ENCODE results near the gene EHF.

EHF gene

DNA sequence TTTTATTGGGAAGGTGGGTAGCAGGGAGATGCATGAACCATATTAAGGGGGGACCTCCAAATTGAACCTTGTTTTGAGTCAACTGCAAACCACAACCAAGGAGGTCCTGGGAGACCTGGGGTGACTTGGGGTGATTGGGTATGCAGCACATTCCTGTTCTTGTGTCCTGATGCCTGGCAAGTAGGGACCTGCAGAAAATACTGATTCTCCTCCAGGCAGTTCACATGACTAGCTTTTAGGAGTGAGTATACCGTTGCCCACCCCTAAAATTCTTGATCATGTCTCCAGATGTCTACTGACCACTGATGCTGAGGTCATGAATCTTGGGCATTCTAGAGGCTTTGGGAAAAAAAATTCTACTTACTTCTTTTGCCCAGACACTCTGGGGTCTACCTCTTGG lies 6.3 kb downstream of the EHF start:
- DNase-seq = no peak

DNA sequence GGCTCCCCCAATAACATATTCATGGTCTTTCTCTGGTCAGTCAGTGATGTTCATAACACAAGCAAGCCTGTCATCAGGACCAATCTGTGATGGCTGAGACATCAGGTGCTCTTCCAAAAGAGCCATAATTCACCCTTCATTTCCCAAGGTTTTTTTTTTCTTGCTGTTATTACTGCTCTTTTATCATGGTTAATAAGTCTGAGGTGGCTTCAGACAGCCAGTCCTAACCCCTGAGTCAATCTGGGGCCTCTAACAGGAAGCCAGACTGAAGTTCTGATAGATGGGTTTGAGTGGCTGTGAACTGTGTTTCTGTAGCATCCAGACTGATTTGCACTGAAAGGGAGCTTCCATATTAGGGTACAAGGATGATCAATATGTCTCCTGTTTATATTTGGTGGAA lies 8.8 kb downstream of the EHF start:
- DNase-seq = no peak

DNA sequence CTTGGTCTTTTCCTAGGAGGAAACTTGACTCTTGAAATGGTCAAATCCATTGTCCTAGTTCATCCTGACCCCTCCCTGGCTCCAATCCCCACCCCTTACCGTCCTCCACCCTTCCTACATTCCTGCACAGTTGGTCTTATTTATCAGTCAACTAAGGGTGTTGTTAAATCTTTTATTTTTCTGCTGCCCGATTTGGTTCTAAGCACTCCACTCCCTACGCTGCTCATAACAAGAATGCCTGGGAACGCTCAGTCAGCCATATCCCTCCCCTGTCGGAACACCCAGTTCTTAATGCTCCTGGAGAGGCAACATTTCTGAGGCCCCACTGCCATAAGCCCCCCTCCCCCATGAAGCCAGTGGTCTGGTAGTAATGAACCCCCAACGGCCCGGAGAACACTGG lies 9.7 kb downstream of the EHF start:
- no peak for DNase-seq

DNA sequence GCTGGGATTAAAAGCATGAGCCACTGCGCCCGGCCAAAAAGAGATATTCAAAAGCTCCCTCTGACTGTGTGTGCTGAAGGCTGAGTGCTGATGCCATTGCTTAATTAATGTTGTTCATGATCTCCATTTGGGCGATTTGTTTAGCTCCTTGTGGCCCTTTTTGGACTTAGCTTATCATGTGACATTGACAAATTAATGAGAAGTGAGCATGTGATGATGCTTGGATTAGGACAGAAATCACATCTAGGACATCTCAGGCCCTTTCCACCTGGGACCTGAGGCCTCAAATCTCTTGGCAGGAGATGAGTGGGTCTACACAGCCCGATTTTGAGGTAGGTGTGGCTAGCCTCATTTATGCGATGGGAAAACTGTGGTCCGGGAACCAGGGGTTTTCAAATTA lies 10.4 kb downstream of the EHF start:
- no peak for DNase-seq

DNA sequence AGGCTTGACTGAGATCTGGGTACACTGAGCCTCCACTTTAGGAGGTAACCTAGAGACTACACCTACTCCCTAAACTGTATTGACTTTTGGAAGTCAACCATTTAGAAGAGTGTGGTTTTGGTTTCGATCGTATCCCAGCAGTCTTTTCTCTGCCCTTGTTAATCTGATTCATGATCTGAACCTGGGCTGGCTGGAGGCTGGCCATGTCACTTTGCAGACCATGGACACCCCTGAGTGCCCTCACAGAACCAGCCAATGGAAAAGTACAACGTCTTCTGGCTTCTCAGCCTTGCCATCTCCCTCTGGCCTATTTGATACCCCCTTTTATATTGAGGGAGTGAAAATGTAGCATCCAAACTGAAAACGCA lies 10.8 kb downstream of the EHF start:
- DNase-seq = no peak

DNA sequence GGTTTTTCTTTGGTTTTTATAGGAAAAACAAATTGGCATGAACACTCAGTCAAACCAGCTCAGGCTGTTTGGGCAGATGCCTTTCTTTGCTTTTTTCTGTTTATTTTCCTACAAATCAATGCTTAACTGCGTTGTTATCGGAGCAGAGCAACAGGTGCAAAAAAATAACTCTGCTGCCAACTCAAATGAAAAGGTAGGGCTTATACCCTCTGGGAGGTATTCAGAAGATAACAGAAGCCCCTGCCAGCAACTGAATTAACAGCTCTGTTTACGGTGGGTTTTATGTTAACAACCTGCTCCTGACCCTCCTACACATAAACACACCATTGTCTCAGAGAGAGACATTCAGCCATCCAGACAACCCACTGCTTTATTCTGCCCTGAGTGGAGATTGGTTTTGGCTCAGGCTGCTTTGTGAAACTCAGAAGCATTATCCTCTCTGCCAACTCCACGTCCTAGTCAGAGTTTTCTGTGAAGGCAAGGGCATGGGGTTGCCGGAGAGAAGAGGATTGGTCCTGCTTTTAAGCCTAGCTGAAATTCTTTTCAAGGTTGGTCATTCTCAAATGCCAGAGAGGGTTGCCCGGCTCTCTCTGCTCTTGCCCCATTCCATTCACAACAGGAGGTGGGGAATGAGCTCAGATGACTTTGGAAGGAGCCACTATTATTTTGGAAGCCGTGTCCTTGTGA lies 11.4 kb downstream of the EHF start:
- DNase-seq = no peak

DNA sequence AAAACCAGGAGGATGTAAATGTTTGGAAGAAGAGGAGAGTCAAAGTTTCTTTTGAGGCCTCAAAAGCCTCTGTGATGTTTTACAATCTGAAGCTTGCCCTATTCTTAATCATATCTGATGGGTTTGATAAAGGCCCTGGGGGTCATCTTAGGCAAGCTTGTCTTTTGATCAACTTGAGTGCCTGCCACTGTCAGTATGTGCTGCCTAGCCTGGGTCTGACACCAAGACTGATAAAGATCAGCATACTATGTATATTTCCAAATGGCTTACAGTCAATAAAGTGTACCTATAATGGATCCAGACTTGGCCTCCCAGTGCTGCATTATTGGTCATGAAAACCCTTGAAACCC lies 12.7 kb downstream of the EHF start:
- DNase-seq = no peak

DNA sequence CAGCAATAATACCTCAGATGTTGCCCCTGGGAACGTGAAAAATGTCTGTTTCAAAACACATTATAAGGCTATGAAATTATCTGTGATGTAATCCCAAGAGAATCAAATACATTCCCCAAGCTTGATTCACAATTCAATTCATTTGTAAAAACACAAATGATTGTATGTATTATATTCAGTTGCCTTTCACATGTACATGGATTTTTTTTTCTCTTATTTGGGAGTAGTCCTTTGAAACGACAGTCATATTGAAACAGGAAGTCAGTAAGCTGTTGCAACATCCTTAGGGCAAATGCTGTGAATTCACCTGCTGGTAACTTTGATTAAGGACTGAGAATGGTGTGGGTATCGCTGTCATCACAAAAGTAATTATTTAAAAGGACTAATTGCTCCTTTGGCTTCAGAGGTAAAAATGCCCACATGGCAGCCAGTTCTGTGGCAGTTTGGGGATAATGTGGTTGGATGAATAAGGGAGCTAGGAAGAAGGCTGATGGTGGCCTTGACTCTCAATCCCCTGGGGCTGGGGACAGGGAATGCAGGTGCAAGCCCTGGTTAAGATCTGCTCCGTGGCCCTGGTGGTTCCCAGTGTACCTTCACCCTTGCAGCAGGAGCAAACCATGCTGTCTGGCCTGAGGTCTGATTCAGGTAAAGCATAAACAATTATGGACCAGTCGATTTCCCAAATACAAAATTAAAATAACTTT lies 13.2 kb downstream of the EHF start:
- DNase-seq = no peak

DNA sequence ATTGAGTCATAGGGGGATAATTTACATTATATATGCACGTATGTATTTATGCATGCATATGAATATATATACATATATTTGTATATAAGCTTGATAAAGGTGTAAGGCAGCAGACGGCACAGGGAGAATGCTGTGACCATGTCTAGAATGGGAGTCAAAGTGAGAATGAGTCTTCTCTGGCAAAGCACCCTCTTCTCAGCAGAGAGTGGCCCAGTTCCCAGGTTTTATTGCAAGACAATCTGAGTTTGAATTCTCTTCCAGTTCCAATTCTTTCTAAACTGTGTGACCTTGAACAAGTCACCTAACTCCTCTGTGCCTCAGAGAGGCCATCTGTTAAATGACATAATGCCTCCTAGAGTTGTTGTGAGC lies 13.8 kb downstream of the EHF start:
- no peak for DNase-seq

DNA sequence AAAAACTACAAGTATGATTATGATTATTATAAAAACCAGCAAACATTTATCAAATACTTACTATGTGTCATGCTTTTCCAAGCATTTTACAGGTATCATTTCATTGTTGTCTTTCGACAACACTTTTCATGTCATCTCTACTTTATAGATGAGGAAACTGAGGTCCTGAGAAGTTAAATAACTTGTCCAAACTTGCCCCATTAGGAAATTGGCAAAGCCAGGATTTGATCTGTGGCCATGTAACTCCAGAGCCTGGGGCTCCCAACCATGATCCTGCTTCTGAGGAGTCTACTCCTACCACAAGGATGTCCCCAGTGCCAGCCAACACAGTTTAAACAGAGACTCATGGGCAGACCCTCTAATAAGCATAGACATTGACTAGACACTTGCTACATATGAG lies 15.2 kb downstream of the EHF start:
- DNase-seq = no peak

DNA sequence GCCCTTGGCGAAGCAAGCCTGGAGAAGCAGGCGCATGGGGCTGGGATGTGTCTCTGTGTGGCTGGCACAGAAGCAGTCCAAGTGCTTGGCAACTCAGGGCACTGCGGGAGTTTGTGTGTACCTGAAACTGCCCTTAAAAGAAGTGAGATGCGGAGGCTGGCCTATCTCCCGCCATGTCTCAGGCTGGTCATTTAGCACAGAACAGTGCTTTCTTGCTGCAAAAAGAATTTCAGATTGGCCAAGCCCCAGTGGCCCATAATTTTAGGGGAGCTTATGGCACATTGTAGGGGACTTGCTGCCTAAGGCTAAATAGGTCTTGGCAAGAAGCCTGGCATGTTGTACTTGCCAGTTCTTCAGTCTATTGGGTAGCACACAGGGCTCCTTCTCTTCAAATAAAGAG lies 16.4 kb downstream of the EHF start:
- DNase-seq = no peak

DNA sequence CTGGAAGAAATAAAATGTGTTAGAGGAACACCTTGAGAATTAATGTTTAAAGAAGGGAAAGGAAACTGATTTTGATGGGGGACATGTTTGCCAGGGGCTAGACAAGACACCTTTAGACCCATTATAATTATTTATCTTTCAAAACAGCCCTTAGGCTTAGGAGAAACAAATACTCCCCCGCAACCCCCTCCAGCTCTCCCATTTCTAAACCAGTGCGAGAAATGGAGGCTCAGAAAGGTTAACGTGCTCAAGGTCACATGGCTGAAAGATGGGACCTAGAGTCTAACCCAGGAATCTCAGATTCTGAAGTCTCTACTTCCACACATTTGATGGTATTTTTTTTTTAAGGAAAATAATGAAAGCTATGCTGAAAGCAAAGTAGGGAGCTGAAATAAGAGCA lies 18.0 kb downstream of the EHF start:
- DNase-seq = no peak

DNA sequence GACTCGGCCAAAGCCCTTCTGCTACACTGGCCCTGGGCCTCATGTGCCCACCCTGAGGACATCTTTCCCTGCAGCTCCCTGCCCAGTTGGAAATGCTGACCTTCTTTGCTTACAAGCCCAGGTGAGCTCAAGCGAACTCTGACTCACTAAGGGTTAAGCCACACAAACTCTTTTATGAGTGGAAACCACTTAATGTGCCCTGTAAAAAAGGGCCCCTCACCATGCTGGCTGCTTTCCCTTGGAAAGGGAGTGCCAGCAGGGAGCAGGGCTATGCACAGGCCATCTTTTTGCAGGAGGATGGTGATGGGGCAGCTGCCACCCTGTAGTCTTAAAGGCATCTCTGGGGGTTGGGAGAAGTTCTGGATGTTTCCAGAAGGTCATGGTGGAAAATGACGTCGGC lies 18.7 kb downstream of the EHF start:
- DNase-seq = no peak

DNA sequence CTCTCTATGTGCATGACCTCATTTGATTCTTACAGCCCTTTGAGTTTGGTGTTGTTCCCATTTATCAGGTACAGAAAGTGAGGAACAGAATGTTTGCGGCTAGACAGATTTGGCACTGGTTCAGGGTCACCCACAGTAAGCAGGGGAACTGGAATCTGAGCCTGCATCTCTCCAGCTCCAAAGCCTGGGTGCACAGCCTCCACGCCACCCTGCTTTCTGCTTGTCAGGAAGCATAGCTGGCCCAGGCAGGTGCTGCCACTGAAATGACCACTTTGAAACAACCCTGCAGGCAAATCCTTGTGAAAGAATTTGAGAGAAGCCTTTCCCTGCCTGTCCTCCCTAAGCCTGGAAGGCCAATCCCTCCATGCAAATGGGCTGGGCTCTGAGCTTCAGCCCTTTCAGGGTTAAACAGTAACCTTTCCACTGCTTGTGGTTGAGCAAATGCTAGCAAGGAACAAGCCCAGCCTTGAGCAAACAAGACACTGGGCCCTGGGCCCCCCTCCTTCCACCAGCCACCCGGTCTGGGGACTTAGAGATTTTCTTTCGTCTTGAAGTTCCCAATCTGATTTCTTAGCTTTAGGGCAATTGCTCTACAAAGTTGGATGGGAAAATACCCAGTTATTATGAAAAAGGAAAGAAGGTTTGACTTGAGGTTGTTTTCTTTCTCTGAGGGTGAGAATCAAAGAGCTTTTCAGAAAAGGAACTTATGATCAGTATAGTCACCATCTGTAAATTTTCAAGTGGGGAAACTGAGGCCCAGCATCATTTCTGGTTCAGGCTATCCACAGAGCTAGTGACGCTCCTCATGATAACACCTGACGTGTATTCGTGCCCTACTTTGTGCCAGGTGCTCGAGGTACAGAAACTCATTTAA lies 19.4 kb downstream of the EHF start:
- DNase-seq = no peak

DNA sequence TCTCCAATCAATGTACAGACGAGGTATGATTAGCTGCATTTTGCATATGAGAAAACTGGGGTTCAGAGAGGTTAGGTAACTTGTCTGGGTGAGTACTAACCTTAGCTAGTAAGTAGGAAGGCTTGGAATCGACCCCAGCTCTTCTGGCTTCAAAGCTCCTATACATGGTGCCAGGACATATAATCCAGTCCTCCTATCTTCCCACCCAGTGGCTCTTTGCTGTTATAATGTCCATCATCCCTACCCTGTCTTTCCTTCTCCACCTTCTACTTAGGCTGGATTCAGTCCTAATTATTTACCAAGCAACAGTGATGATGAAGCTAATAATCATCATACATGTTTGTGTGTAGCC lies 20.0 kb downstream of the EHF start:
- DNase-seq = no peak

DNA sequence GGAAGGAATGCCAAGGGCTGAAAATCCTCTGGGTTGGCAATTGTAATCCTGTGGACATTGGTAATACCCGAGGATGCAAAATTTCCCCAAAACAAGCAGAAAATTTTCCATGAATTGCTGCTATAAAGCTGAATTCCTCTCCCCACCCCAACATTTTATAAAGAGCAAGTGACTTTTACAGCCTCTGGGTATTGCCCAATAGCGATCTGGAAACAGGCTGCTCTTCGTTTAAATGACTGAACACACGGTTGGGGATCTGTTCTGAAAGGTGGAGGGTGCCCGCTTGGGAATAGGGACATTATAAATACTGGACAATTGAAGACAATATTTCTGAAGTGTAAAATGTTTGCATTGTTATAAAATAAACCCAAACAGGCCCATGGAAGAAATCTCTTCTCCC lies 20.6 kb downstream of the EHF start:
- no peak for DNase-seq

DNA sequence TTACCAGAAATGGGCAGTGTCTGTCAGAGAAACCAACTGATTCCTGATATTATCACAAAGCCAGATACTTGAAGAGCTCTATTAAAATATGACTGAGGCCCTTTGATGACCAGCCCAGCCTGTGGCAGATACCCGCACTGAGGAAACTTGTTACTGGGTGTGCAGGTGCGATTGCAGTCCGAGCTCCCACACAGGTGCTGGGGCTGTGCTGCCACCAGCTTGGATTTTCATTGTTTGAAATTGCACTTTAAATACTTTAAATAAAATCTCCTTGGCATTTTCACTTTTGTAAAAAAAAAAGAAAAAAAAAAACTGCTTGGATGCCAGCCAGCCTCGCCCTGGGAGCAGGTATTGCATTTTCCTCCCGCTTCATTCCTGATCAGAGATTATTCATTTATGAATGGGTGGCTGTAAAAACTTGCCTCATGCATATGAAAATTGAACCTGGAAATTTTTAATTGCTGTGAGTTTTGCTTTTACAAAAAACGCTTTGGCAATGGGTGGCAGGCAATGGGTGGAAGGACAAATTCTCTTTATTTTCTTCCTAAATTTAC lies 21.2 kb downstream of the EHF start:
- no peak for DNase-seq

DNA sequence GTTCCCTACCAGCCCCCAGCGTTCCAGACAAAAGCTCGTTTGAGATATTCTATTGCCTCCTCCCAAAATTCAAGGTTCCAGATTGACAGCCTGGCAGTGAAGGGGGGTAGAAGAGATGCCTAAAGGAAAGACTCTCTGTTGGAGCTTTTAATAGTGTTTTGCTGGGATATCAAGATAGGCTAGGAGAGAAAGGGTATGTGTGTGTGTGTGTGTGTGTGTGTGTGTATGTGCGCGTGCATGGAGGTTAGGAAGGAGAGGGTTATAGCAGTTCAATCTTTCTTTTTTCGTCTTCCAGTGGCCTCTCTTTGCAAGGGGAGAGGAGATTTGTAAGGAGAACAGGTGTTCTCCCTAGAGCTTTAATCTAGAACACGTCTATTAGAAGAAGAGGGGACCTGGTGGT lies 22.0 kb downstream of the EHF start:
- DNase-seq = no peak

DNA sequence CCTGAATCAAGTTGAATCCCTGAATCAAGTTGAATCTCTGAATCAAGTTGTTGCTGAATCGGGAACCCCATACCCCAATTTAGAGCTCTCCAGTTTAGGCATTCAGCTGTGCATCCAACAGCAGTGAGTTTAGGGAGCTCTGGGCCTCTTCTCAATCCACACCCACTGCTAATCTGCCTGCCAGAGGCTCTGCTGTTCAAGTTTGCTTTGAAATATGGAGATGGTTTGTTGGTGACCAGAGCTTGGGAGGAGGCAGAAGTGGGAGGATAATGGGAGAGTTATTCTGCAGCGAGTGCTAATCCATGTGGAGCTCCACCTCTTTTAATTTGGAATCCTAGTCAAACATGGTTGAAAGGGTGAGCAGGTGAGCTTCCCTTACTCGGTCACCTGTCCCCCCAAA lies 22.4 kb downstream of the EHF start:
- no peak for DNase-seq

DNA sequence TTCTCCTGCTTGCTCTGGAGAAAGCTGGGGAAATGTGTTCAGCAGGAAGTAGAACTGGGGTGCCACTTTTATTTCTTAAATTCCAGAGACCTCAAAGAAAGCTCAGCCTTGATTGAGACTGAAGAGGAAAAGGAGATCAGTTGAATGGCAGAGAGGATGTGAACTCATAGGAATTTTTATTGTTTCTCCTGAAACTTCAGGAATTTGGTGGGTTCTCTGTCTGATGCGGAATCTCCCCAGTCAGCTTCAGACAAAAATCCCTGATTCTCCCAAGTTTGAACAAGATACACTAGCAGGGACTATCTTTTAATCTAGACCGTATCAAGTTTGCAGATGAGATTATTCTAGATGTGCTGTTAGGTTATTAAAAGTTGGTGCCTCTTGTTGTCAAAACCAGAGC lies 23.0 kb downstream of the EHF start:
- no peak for DNase-seq

DNA sequence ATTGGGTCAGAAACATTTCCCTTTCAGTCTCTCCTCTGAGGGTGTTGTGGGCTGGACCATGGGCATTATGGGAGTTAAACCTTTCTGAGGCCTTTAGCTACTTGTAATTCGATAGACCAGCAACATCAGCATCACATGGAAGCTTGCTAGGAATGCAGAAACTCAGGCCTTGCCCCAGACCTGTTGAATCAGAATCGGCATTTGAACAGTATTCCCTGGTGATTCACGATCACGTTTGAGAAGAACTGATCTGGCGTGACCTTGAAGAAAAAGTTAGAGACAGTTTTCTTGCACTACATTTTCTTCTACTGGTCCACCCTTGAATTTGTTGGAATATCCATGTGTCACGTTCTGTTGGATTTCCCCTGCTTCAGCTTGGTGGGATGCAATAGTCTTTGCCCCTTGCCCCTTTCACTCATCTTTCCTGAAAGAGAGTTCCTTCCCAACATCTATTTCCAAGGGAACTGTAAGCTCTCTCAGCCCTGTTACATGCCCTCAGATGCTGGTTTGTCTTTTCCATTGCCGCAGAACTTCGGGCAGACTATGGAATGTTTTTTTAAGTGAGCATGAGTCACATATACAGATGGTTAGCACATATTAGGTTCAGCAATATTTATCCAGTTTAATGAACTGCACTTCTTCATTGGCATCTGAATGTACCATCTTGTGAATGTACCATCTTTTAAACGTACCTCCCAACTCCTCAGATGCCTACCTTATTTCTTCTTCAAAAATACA lies 23.9 kb downstream of the EHF start:
- no peak for DNase-seq

DNA sequence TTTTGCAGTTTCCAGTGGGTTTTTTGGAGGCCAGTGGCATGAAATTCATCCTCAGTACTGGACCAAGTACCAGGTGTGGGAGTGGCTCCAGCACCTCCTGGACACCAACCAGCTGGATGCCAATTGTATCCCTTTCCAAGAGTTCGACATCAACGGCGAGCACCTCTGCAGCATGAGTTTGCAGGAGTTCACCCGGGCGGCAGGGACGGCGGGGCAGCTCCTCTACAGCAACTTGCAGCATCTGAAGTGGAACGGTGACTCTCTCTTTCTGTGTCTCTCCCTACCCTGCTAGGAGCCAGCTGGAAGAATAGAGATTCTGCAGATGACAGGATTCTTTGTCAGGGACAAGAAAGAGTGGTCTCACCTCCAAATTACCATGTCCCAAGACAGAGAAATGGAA lies 25.5 kb downstream of the EHF start:
- no peak for DNase-seq

DNA sequence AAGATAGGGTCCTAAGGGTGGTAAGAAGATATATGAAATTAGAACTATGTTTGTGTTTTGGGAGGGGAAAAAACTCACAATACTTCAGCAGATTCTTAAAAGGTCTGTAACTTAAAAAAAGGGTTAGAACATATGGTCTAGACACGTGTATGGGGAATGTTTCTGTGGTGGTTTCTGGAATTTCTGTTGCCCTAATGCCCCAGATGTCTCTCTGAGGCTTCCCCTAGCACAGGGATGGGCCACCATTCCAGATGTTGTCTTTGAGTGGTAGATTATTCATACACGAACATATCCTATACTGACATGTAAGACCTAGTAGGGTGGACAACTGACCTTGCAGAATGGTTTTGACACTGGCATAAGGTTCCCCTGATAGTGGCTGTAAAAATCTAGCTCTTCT lies 26.2 kb downstream of the EHF start:
- no peak for DNase-seq

DNA sequence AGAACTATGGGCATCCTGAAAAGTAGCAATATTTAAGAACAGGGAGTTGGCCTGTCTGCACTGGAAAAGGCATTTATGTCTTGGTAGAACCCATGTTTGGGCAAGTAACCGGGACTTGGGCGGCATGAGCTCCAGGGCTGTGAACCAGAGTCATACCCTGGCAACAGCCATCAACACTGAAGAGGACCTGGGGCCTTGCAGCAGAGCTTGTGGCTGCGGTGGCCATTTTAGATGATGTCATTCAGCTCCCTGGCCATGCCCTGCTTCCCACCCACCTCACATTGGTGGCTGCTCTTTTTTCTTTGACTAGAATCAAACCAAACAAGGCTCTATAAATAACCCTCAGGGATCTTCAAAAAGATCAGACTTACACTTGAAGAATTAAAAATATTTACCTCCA lies 26.6 kb downstream of the EHF start:
- DNase-seq = no peak
